ENCODE results near the gene SELENOM. TPM values are rescaled to one million over a fixed set of nuclear protein-coding genes. Genes with fewer than 3 reads are reported as not detected.

SELENOM gene
- total RNA-seq, 1 experiment from 2014 or later, result 16.3 TPM

GRCh38 chr22:31104869-31105268 is 2.5 kb downstream of the SELENOM start (continued):
- TF ChIP-seq SP1 (CRISPR knock-in tag; conservative IDR thresholded peaks at IDR 0.05) (peak; percentile 72), ZNF425 (CRISPR knock-in tag; conservative IDR thresholded peaks at IDR 0.05) (no peak), HMGXB4 (CRISPR knock-in tag; IDR thresholded peaks at IDR 0.05) (peak; percentile 75; the same call in 1 of the 2 replicates), ERG (CRISPR knock-in tag; IDR thresholded peaks at IDR 0.05) (0 out of 2 replicates have a peak, but pooled peaks have one; percentile 52), CBFB (CRISPR knock-in tag; IDR thresholded peaks at IDR 0.05; ENCODE audit: low read depth) (0 out of 2 replicates have a peak, but pooled peaks have one; percentile 37)

GRCh38 chr22:31103899-31104694 is 3.3 kb downstream of the SELENOM start:
- no peak for TF ChIP-seq ZNF512 (CRISPR knock-in tag; IDR thresholded peaks at IDR 0.05; ENCODE audit: borderline replicate concordance)
- TF ChIP-seq GTF2I (CRISPR knock-in tag; conservative IDR thresholded peaks at IDR 0.05), result no peak
- TF ChIP-seq JUN (CRISPR knock-in tag; IDR thresholded peaks at IDR 0.05), result no peak
- no peak for TF ChIP-seq JAZF1 (CRISPR knock-in tag; IDR thresholded peaks at IDR 0.05)
- TF ChIP-seq MYBL2 (CRISPR knock-in tag; IDR thresholded peaks at IDR 0.05), result no peak
- TF ChIP-seq GRHL2 (CRISPR knock-in tag; IDR thresholded peaks at IDR 0.05; ENCODE audit: insufficient replicate concordance, severe bottlenecking), result no peak
- no peak for TF ChIP-seq ZNF263 (CRISPR knock-in tag; IDR thresholded peaks at IDR 0.05; ENCODE audit: low read depth)
- Mint-ChIP-seq H3K4me3 (no peak overlapping the region), H3K4me1 (peaks cover 20% of the 10 kb centered on the region), H3K9me3 (no peaks in the 10 kb centered on the region), H3K27me3 (ENCODE audit: low read depth) (peaks cover 45% of the 10 kb centered on the region), H3K27ac (no peak overlapping the region), H3K36me3 (no peaks in the 10 kb centered on the region; the same call in 1 of the 2 replicates)
- DNase-seq (ENCODE audit: low spot score) (no peak), ATAC-seq (no peak)
- POLR2A ChIA-PET, result interaction anchor here (1.2 kb wide), 3 partner anchors 17 to 188 kb away, joined by 3 to 4 read pairs (median 3); no protein-coding TSS in a partner anchor
- CTCF ChIA-PET, result interaction anchor here (0.6 to 9.1 kb wide), 31 partner anchors 12 to 532 kb away, joined by 3 to 363 read pairs (median 5); partner anchors contain the start of genes LIMK2, MORC2, PIK3IP1 and PLA2G3

- H3K27ac Mint-ChIP-seq, result no peak overlapping the region
- POLR2A ChIA-PET, result no interaction called here
- no peak for DNase-seq (ENCODE audit: low spot score)
These were observed 4.3 kb downstream of the SELENOM start for GRCh38 chr22:31103111-31103510.

More at GRCh38 chr22:31103111-31103510, 4.3 kb downstream of the SELENOM start:
- Mint-ChIP-seq H3K9me3 (no peaks in the 10 kb centered on the region), H3K27me3 (ENCODE audit: low read depth) (peaks cover 46% of the 10 kb centered on the region), H3K4me1 (peaks cover 26% of the 10 kb centered on the region), H3K36me3 (no peaks in the 10 kb centered on the region; the same call in 1 of the 2 replicates), H3K4me3 (no peak overlapping the region)
- TF ChIP-seq EMX1 (CRISPR knock-in tag; IDR thresholded peaks at IDR 0.05), result no peak
- no peak for TF ChIP-seq ARID4B (CRISPR knock-in tag; IDR thresholded peaks at IDR 0.05; ENCODE audit: borderline replicate concordance)
- no peak for TF ChIP-seq MLX (CRISPR knock-in tag; IDR thresholded peaks at IDR 0.05)
- TF ChIP-seq USF1 (CRISPR knock-in tag; IDR thresholded peaks at IDR 0.05), result no peak
- TF ChIP-seq ZNF416 (CRISPR knock-in tag; IDR thresholded peaks at IDR 0.05), result no peak
- ATAC-seq, result no peak
- CTCF ChIA-PET, result interaction anchor here (1.1 to 9.1 kb wide), 3 partner anchors 14 to 24 kb away, joined by 3 to 363 read pairs (median 56); partner anchors contain the start of gene SMTN
